GM23248 (cell line): Measurements from ENCODE around the gene RGCC. TPM values are rescaled to one million over a fixed set of nuclear protein-coding genes. Genes with fewer than 3 reads are reported as not detected.
"Not testable (repeated sequence)": the region's sequence is repeated elsewhere in the genome, so short reads cannot be mapped to it uniquely, and the experiment has no call there.

Experiments
- DNase-seq: peaks from one replicate; pipeline ENCODE4 v3.0.0-alpha.2; 2015
- H2AFZ ChIP-seq: fragments of 200-600 bp; sonication (generic); 2 replicates; pipeline ENCODE4 v1.6.1; 2016; ENCODE audit warnings: antibody characterized with exemption
- H3F3A ChIP-seq: fragments of 200-600 bp; sonication (generic); 2 replicates; pipeline ENCODE4 v1.6.1; 2016; ENCODE audit warnings: mild to moderate bottlenecking, antibody characterized with exemption, mixed run types; ENCODE audit not compliant: insufficient read depth
- H3K27ac ChIP-seq: fragments of 200-600 bp; sonication (generic); 2 replicates; pipeline ENCODE4 v1.5.1; 2016; ENCODE audit warnings: mild to moderate bottlenecking
- H3K27me3 ChIP-seq: fragments of 200-600 bp; sonication (generic); replicated peaks from 2 replicates; pipeline ENCODE4 v1.6.1; 2016; ENCODE audit warnings: mild to moderate bottlenecking; ENCODE audit not compliant: insufficient read depth
- H3K36me3 ChIP-seq: fragments of 200-600 bp; sonication (generic); 2 replicates; pipeline ENCODE4 v1.6.1; 2016; ENCODE audit warnings: low read depth, mild to moderate bottlenecking
- H3K4me1 ChIP-seq: fragments of 200-600 bp; sonication (generic); 2 replicates; pipeline ENCODE4 v1.6.1; 2016; ENCODE audit warnings: mild to moderate bottlenecking; ENCODE audit not compliant: insufficient read depth
- H3K4me2 ChIP-seq: fragments of 200-600 bp; sonication (generic); one replicate; pipeline ENCODE4 v1.6.1; 2016; ENCODE audit warnings: mild to moderate bottlenecking; ENCODE audit not compliant: unreplicated experiment
- H3K4me3 ChIP-seq: fragments of 200-600 bp; sonication (generic); 2 replicates; pipeline ENCODE4 v1.5.1; 2016; ENCODE audit warnings: mild to moderate bottlenecking
- H3K79me2 ChIP-seq: fragments of 200-600 bp; sonication (generic); 2 replicates; pipeline ENCODE4 v1.6.1; 2016; ENCODE audit warnings: mild to moderate bottlenecking; ENCODE audit not compliant: insufficient read depth
- H3K9ac ChIP-seq: fragments of 200-600 bp; sonication (generic); 2 replicates; pipeline ENCODE4 v1.6.1; 2016; ENCODE audit warnings: mild to moderate bottlenecking
- H3K9me2 ChIP-seq: fragments of 200-600 bp; sonication (generic); 2 replicates; pipeline ENCODE4 v1.6.1; 2016; ENCODE audit warnings: mixed run types, mild to moderate bottlenecking, moderate library complexity; ENCODE audit not compliant: insufficient read depth
- H3K9me3 ChIP-seq: fragments of 200-600 bp; sonication (generic); one replicate; pipeline ENCODE4 v1.6.1; 2017; ENCODE audit warnings: low read depth
- H4K20me1 ChIP-seq: fragments of 200-600 bp; sonication (generic); 2 replicates; pipeline ENCODE4 v1.6.0; 2016; ENCODE audit not compliant: insufficient read depth
- EZH2 ChIP-seq: fragments of 200-600 bp; sonication (generic); IDR thresholded peaks from 2 replicates; pipeline ENCODE4 v1.6.1; 2018; ENCODE audit warnings: antibody characterized with exemption, mild to moderate bottlenecking; ENCODE audit not compliant: insufficient read depth, poor library complexity, severe bottlenecking
- EZH2phosphoT487 ChIP-seq: fragments of 200-600 bp; sonication (generic); IDR thresholded peaks from 2 replicates; pipeline ENCODE4 v1.6.1; 2018; ENCODE audit warnings: antibody characterized with exemption, moderate library complexity, mild to moderate bottlenecking, low read depth; ENCODE audit not compliant: insufficient read depth
- WGBS, 2 experiments: methylation state at CpG; one replicate each; pipeline ENCODE4 v1.1.6; 2015 to 2017; ENCODE audit warnings: low lambda C conversion rate in 2 of 2, low coverage in 1 of 2; ENCODE audit errors: missing lambda C conversion rate in 2 of 2; 5-methylcytosine and 5-hydroxymethylcytosine counted together
- in situ Hi-C: fragments of 300-500 bp; cut with MboI; formaldehyde crosslinking; loops from 2 replicates; pipeline ENCODE4 v1.15.0; 2020
- polyA plus RNA-seq: library from polyadenylated mRNA; unstranded; fragments of >200 nt; fragmentation: Nextera tagmentation; extraction: Ambion mirVana; gene quantifications from 2 replicates; pipeline ENCODE4 v1.2.1, GENCODE V29; 2016
- total RNA-seq: library from RNA; depleted of rRNA; stranded (reverse); fragments of >200 nt; shearing (Covaris generic); gene quantifications from 2 replicates; pipeline ENCODE4 v1.2.3, GENCODE V29; 2014

Gene RGCC
- total and polyA plus RNA-seq, 2 experiments from 2014 or later: 33.3 to 40.6 TPM

DNA sequence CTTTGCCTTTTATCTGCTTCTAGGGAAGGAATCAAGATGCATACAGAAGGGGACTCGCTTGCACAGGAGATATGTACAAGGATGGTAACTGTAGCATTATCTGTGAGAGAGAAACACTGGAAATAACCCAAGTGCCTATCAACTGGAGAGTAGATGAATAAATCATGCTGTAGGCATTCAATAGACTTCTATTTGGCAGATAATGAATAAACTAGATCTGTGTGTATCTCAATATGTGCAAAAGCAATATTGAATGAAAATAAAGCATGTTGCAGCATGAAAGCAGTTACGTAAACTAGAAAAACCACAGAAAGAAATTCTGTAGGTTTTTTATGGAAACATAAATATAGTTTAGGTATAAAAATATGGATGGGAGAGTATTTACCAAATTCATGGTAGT is 38.6 kb upstream of the RGCC start:
- Histone ChIP-seq H3K9me2 (no peaks in the 10 kb centered on the region), H4K20me1 (no peaks in the 10 kb centered on the region), H3K27me3 (no peaks in the 10 kb centered on the region), H3K9ac (no peak overlapping the region), H3F3A (no peaks in the 10 kb centered on the region), H3K79me2 (no peaks in the 10 kb centered on the region), H3K4me2 (no peak overlapping the region), H2AFZ (no peak overlapping the region), H3K4me1 (no peaks in the 10 kb centered on the region), H3K9me3 (no peaks in the 10 kb centered on the region), H3K27ac (no peak overlapping the region), H3K4me3 (no peak overlapping the region), H3K36me3 (no peaks in the 10 kb centered on the region)
- TF ChIP-seq EZH2 (no peak), EZH2phosphoT487 (no peak)
- in situ Hi-C loops: no loop called here
- DNase-seq: no peak
- WGBS, 2 experiments: 94 to 100% methylated on average over 2 of the region's 2 CpGs

DNA sequence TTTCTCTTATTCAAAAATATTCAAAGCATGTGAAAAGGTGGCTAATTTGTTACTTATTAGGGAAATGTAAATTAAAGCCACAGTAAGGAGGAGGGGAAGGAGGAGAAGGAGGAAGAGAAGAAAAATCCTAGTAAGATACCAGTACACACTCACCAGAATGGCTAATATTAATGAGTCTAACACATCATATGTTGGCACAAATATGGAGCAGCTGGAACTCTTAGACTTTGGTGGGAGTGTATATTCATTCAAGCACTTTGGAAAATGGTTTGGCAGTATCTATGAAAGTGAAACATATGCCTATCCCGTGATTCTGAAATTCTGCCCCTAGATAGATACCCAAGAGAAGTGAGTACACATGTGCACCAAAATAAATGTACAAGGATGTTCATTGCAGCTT is 38.1 kb upstream of the RGCC start:
- no peak overlapping the region for H3K27ac ChIP-seq
- no peak overlapping the region for H3K4me2 ChIP-seq
- no peak for TF ChIP-seq EZH2phosphoT487
- no peak for TF ChIP-seq EZH2
- no peaks in the 10 kb centered on the region for H3K4me1 ChIP-seq
- no peak for DNase-seq
- 8 to 10% methylated on average over 1 of the region's 1 CpG for WGBS, 2 experiments
- in situ Hi-C loops: no loop called here
- no peaks in the 10 kb centered on the region for H3K27me3 ChIP-seq
- H2AFZ ChIP-seq: no peak overlapping the region
- no peaks in the 10 kb centered on the region for H3F3A ChIP-seq
- H3K4me3 ChIP-seq: no peak overlapping the region
- H3K9me2 ChIP-seq: no peaks in the 10 kb centered on the region
- no peaks in the 10 kb centered on the region for H3K36me3 ChIP-seq
- H3K9me3 ChIP-seq: no peaks in the 10 kb centered on the region
- H4K20me1 ChIP-seq: no peaks in the 10 kb centered on the region
- no peak overlapping the region for H3K9ac ChIP-seq
- H3K79me2 ChIP-seq: no peaks in the 10 kb centered on the region

DNA sequence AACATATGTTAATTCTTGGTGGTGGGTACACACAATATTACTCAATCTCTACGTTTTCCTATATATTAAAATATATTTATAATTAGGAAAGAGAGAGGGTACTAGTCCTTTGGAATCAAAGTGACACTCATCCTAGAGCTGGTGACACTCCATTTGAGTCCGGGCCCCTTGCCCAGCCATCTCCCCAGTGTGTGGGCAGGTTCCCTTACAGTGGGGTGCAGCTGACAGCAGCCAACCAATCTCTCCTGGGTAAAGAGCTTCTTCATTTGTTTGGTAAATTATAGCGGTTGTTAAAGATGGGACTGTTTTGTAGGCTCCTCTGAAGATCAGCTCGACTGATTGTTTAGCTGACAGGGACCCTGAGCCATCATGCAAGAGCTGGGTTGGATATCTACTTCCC is 37.2 kb upstream of the RGCC start:
- in situ Hi-C loops: no loop called here
- no peak overlapping the region for H2AFZ ChIP-seq

DNA sequence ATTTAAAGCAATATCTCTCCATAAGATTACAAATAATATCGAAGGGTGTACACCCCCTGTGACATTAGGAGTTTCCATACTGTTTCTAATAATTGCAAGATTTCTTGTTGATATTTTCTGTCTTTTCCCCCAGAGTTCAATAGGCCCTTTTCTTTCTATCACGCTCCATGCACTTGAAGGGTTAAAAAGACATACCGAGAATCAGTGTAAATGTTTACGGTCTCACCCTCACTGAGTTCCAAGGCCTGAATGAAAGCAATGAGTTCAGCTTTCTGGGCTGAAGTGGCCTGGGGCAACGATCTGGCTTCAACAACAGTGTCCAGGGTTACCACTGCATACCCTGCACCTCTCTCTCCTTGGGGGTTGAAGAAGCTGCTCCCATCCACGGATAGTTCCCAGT is 36.0 kb upstream of the RGCC start:
- H3K9ac ChIP-seq, H3K79me2 ChIP-seq, in situ Hi-C loops, H3K9me3 ChIP-seq, H3K4me3 ChIP-seq, H3K4me2 ChIP-seq, H3K9me2 ChIP-seq, H3F3A ChIP-seq, H3K4me1 ChIP-seq, H3K36me3 ChIP-seq, H3K27me3 ChIP-seq, H2AFZ ChIP-seq, H4K20me1 ChIP-seq, H3K27ac ChIP-seq, DNase-seq: not testable (repeated sequence)
- 63 to 66% methylated on average over 6 of the region's 6 CpGs for WGBS, 2 experiments

More for the DNA sequence above, 37.2 kb upstream of the RGCC start:
- Histone ChIP-seq H3K4me2 (no peak overlapping the region), H3K9me3 (no peaks in the 10 kb centered on the region), H3F3A (no peaks in the 10 kb centered on the region), H3K27ac (no peak overlapping the region), H3K79me2 (no peaks in the 10 kb centered on the region), H3K9me2 (no peaks in the 10 kb centered on the region), H3K9ac (no peak overlapping the region), H3K27me3 (no peaks in the 10 kb centered on the region), H3K36me3 (no peaks in the 10 kb centered on the region), H3K4me1 (no peaks in the 10 kb centered on the region), H4K20me1 (no peaks in the 10 kb centered on the region), H3K4me3 (no peak overlapping the region)
- TF ChIP-seq EZH2 (no peak), EZH2phosphoT487 (no peak)
- 58 to 64% methylated on average over 4 of the region's 4 CpGs for WGBS, 2 experiments
- no peak for DNase-seq

DNA sequence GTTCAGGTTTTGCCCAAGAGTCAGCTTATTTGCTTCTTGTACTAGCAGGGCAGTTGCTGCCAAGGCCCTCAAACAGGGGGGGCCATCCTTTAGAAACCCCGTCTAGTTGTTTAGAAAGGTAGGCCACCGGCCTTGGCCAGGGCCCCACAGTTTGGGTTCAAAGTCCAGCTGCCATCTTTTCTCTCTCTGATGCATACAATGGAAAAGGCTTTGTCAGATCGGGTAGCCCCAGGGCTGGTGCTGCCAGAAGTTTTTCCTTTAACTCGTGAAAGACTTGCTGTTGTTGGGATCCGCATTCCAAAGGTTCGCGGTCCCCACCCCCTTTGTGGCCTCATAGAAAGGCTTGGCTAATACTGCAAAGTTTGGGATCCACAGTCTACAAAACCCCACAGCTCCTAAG is 35.4 kb upstream of the RGCC start:
- H3K4me2 ChIP-seq, H3K9me2 ChIP-seq, H3F3A ChIP-seq, in situ Hi-C loops, H2AFZ ChIP-seq, H4K20me1 ChIP-seq, H3K4me3 ChIP-seq, H3K79me2 ChIP-seq, H3K4me1 ChIP-seq, H3K27me3 ChIP-seq, H3K9ac ChIP-seq, H3K27ac ChIP-seq, H3K9me3 ChIP-seq, DNase-seq, H3K36me3 ChIP-seq: not testable (repeated sequence)
- 71 to 77% methylated on average over 7 of the region's 7 CpGs for WGBS, 2 experiments

DNA sequence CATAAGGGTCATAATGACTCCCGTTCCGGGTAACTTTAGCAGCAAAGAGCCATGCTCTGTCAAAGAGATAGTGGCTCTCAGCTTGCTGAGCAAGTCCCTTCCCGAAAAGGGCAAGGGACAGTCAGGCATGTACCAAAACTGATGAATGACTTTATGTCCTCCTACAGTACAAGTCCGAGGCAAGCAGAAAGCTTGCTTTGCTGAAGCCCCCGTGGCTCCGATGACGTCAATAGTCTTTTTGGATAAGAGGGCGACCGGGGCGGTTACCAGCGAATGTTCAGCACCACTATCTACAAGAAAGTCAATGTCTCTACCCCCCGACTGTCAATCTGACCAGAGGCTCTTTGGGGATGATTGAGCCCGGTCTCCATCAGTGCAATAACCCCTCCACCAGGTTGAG is 34.1 kb upstream of the RGCC start:
- H3K27ac ChIP-seq, H3K4me1 ChIP-seq, H3K9me3 ChIP-seq, H3K4me2 ChIP-seq, DNase-seq, H2AFZ ChIP-seq, H3K9ac ChIP-seq, H3F3A ChIP-seq, H3K27me3 ChIP-seq, H3K36me3 ChIP-seq, H3K79me2 ChIP-seq, H4K20me1 ChIP-seq, in situ Hi-C loops, H3K9me2 ChIP-seq, H3K4me3 ChIP-seq: not testable (repeated sequence)
- 85 to 88% methylated on average over 11 to 13 of the region's 13 CpGs for WGBS, 2 experiments

DNA sequence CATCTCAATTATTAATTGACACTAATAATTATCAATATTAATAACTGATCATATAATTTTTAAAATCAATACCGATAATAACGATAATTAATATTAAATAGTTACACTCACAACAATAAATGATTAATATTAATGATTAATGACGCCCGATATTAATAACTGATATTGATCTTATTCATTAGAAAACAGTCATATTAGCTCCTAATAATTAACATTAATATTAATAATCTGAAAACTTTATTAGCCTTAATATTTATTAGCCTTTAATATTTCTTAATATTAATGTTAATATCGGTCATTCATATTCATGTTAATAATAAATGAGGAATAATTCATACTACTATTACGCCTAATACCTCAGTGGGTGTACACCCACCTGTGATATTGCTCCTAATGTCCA is 32.7 kb upstream of the RGCC start:
- H3K4me1 ChIP-seq, H3K79me2 ChIP-seq, H3F3A ChIP-seq, H4K20me1 ChIP-seq, H3K36me3 ChIP-seq, H2AFZ ChIP-seq, H3K9me3 ChIP-seq, H3K27ac ChIP-seq, DNase-seq, H3K9me2 ChIP-seq, H3K4me3 ChIP-seq, H3K27me3 ChIP-seq, H3K4me2 ChIP-seq, in situ Hi-C loops, H3K9ac ChIP-seq: not testable (repeated sequence)
- 87 to 93% methylated on average over 6 of the region's 6 CpGs for WGBS, 2 experiments
